K562 (cell line): Measurements from ENCODE around the gene ADAT2. TPM values are rescaled to one million over a fixed set of nuclear protein-coding genes. Genes with fewer than 3 reads are reported as not detected.

Source experiments
- ATAC-seq: fragments of 200-7000 bp; cut with Tn5 transposase; 3 replicates; pipeline ENCODE4 v1.9.1; 2020; ENCODE audit warnings: moderate library complexity
- BruUV-seq: library from RNA; stranded (reverse); fragments of 400-500 nt; replicated peaks from 2 replicates; lab custom pipeline; 2021; lab: Mats Ljungman, UMichigan
- CTCF ChIA-PET: fragments of 300-600 bp; formaldehyde crosslinking; extraction: SDS; loops from one replicate; lab custom pipeline; 2021; ENCODE audit warnings: low intra/inter-chr PET ratio; lab: Yijun Ruan, JAX
- POLR2A ChIA-PET: fragments of 300-600, 350-650 bp; sonication (Branson Sonifier 250); formaldehyde crosslinking; extraction: SDS; loops from one replicate; lab custom pipeline; 2021; ENCODE audit warnings: antibody characterized with exemption, inconsistent platforms; lab: Yijun Ruan, JAX
- DNase-seq, 4 experiments: peaks; one replicate each; pipeline versions ENCODE4 v3.0.0 to v3.0.0-alpha.2; 2011 to 2018; ENCODE audit warnings: low spot score in 3 of 4, mixed read lengths in 3 of 4; ENCODE audit errors: extremely low read depth in 1 of 4
- FAIRE-seq: peaks from 2 replicates; lab custom pipeline; 2011; peaks lifted over from hg19 to GRCh38; lab: Jason Lieb, UNC
- H2AFZ ChIP-seq: 2 replicates; pipeline ENCODE4 v1.6.0; 2011; ENCODE audit warnings: low read depth, low read length, control low read depth, inconsistent platforms
- H3K27ac ChIP-seq: fragments of 200-600 bp; 3 replicates; pipeline ENCODE4 v1.8.0; 2011; ENCODE audit warnings: low read depth, mild to moderate bottlenecking, control low read depth, inconsistent platforms, low read length, moderate library complexity, mixed read lengths; ENCODE audit errors: extremely low read depth
- H3K27me3 ChIP-seq, 2 experiments: fragments of 300-600 bp in 1 of 2; 2 replicates in 1 of 2; 3 replicates in 1 of 2; pipeline versions ENCODE4 v1.6.0 to v1.8.0; 2011; ENCODE audit warnings: inconsistent platforms in 2 of 2, low read length in 2 of 2, mild to moderate bottlenecking in 1 of 2, mixed read lengths in 1 of 2, moderate library complexity in 1 of 2; ENCODE audit not compliant: control insufficient read depth in 2 of 2, insufficient read depth in 2 of 2
- H3K36me3 ChIP-seq: fragments of 300-600 bp; 3 replicates; pipeline ENCODE4 v1.8.0; 2011; ENCODE audit warnings: mild to moderate bottlenecking, low read length, inconsistent platforms; ENCODE audit not compliant: control insufficient read depth, insufficient read depth
- H3K4me1 ChIP-seq, 2 experiments: fragments of 200-600 bp in 1 of 2; replicated peaks in 1 of 2; 2 replicates in 1 of 2; 3 replicates in 1 of 2; pipeline versions ENCODE4 v1.5.1 to v1.8.0; 2011; ENCODE audit warnings: inconsistent platforms in 2 of 2, low read length in 2 of 2, mild to moderate bottlenecking in 1 of 2, mixed read lengths in 1 of 2, moderate library complexity in 1 of 2; ENCODE audit not compliant: control insufficient read depth in 2 of 2, insufficient read depth in 2 of 2
- H3K4me2 ChIP-seq: 2 replicates; pipeline ENCODE4 v1.6.1; 2011; ENCODE audit warnings: low read length, control low read depth, inconsistent platforms, mixed read lengths; ENCODE audit not compliant: insufficient read depth
- H3K4me3 ChIP-seq: fragments of 200-600 bp; sonication (generic), shearing (Covaris generic); 2 replicates; pipeline ENCODE4 v1.5.1; 2016; ENCODE audit warnings: control low read depth, inconsistent platforms
- H3K79me2 ChIP-seq: fragments of 200-600 bp; 3 replicates; pipeline ENCODE4 v1.8.0; 2011; ENCODE audit warnings: low read length, inconsistent platforms; ENCODE audit not compliant: control insufficient read depth, insufficient read depth
- H3K9ac ChIP-seq, 2 experiments: 2 replicates each; pipeline versions ENCODE4 v1.6.0 to v1.6.1; 2011; ENCODE audit warnings: low read depth in 2 of 2, low read length in 2 of 2, control low read depth in 1 of 2, inconsistent platforms in 1 of 2, mild to moderate bottlenecking in 1 of 2, mixed read lengths in 1 of 2; ENCODE audit not compliant: insufficient read depth in 1 of 2
- H3K9me1 ChIP-seq: one replicate; pipeline ENCODE4 v1.6.0; 2011; ENCODE audit warnings: inconsistent platforms, mild to moderate bottlenecking, low read length, moderate library complexity; ENCODE audit not compliant: control insufficient read depth, insufficient read depth
- H3K9me3 ChIP-seq: replicated peaks from 2 replicates; pipeline ENCODE4 v1.5.1; 2011; ENCODE audit warnings: low read depth, low read length, inconsistent platforms; ENCODE audit not compliant: control insufficient read depth, insufficient read depth
- H4K20me1 ChIP-seq: replicated peaks from 2 replicates; pipeline ENCODE4 v1.6.1; 2011; ENCODE audit warnings: low read length, inconsistent platforms, mixed read lengths; ENCODE audit not compliant: control insufficient read depth, insufficient read depth
- BRF1 ChIP-seq: IDR thresholded peaks from 3 replicates; pipeline ENCODE4 v1.6.1; 2011; ENCODE audit warnings: borderline replicate concordance, mild to moderate bottlenecking; ENCODE audit not compliant: insufficient read length; ENCODE audit errors: extremely low read depth
- POLR3G ChIP-seq: IDR thresholded peaks from 2 replicates; pipeline ENCODE4 v1.6.1; 2011; ENCODE audit not compliant: insufficient read length, insufficient replicate concordance; ENCODE audit errors: extremely low read depth
- RBM25 ChIP-seq: fragments of 200-400 bp; formaldehyde crosslinking; IDR thresholded peaks from 2 replicates; pipeline ENCODE4 v1.6.1; 2018; ENCODE audit warnings: low read length, low read depth, moderate library complexity; ENCODE audit not compliant: severe bottlenecking
- RCOR1 ChIP-seq, 2 experiments: IDR thresholded peaks; 2 replicates each; pipeline ENCODE4 v1.6.1; 2012; ENCODE audit warnings: low read depth in 2 of 2, low read length in 2 of 2, borderline replicate concordance in 1 of 2, improper control_type of control experiment in 1 of 2
- SPI1 ChIP-seq: IDR thresholded peaks from 2 replicates; pipeline ENCODE4 v1.6.1; 2011; ENCODE audit warnings: low read depth, low read length, control low read depth, borderline replicate concordance
- ZNF121 ChIP-seq: sonication (generic); formaldehyde crosslinking; conservative IDR thresholded peaks from 2 replicates; pipeline ENCODE4 v1.8.0; 2022; ENCODE audit warnings: missing genetic modification reagents
- WGBS: fragments of 100-300 bp; shearing (Covaris generic); methylation state at CpG from one replicate; pipeline ENCODE4 v1.1.6; 2016; ENCODE audit warnings: low coverage, mixed read lengths; ENCODE audit not compliant: insufficient coverage; ENCODE audit errors: missing lambda C conversion rate; 5-methylcytosine and 5-hydroxymethylcytosine counted together
- in situ Hi-C: fragments of 300-500 bp; cut with MboI; formaldehyde crosslinking; loops from 4 replicates; pipeline ENCODE4 v1.15.0; 2018; ENCODE audit warnings: inconsistent platforms, mixed read lengths
- intact Hi-C: fragments of 100-400 bp; cut with micrococcal nuclease; formaldehyde crosslinking; loops from 2 replicates; pipeline ENCODE4 v1.14.2; 2022
- polyA plus RNA-seq, 8 experiments: library from polyadenylated mRNA; depleted of rRNA in 4 of 8; stranded (reverse) in 5 of 8; unstranded in 3 of 8; fragments of >200 nt; fragmentation: Nextera tagmentation in 2 of 8; fragmentation: Illumina TruSeq in 1 of 8; extraction: Ambion mirVana in 2 of 8; extraction: Trizol in 1 of 8; gene quantifications; 2 replicates each; pipeline versions ENCODE4 v1.2.1 to v1.2.3, GENCODE V29; 2011 to 2014; ENCODE audit warnings: inconsistent platforms in 1 of 8, missing spikeins in 1 of 8
- total RNA-seq, 7 experiments: library from RNA; depleted of rRNA in 6 of 7; stranded (reverse); fragments of >200 nt in 6 of 7; fragmentation: Illumina TruSeq in 2 of 7; extraction: Trizol in 2 of 7; gene quantifications; 2 replicates each; pipeline versions ENCODE4 v1.2.1 to v1.2.3, GENCODE V29; 2011 to 2021; ENCODE audit warnings: low replicate concordance in 1 of 7
- TF ChIP-seq, protein P1 (sequence below): fragments of 250-450 bp; sonication (Bioruptor Pico); IDR thresholded peaks from 2 replicates; pipeline ENCODE4 v1.8.0; 2021; ENCODE audit warnings: borderline replicate concordance, mild to moderate bottlenecking, moderate library complexity; ENCODE audit not compliant: poor library complexity, severe bottlenecking

Gene ADAT2
- total and polyA plus RNA-seq, 9 of the 15 experiments (the other 6 are each of a cell fraction or from before 2014, with no cell fraction given): 13.0 to 62.5 (median 31.7) TPM

DNA sequence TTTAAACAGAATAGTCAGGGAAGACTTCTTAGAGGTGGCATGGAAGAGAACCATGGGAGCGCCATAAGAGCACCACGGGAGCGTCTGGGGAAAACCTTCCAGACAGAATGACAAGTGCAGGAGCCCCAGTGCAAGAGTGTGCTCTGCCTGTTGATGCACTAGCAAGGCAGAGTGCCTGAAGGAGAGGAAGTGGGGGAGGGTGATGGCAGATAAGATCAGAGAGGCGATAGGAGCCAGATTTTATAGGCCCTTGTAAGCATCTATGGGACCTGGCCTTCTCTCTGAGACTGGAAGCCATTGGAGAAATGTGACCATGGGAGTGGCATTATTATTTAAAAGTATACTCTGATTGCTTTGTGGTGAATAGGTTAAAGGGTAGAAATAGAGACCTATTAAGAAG is 47.9 kb upstream of the ADAT2 start:
- Histone ChIP-seq H3K4me3 (no peak overlapping the region), H3K9me3 (no peaks in the 10 kb centered on the region; the same call in 1 of the 2 replicates), H2AFZ (no peak overlapping the region), H4K20me1 (no peaks in the 10 kb centered on the region), H3K9ac (no peak overlapping the region), H3K9me1 (no peaks in the 10 kb centered on the region), H3K4me1 (no peaks in the 10 kb centered on the region), H3K27ac (no peak overlapping the region), H3K27me3 (no peaks in the 10 kb centered on the region), H3K36me3 (peaks cover 95% of the 10 kb centered on the region), H3K4me2 (no peak overlapping the region), H3K79me2 (no peaks in the 10 kb centered on the region)
- ATAC-seq (no peak), DNase-seq (no peak), FAIRE-seq (no peak)
- BruUV-seq: no TSS peak
- CTCF ChIA-PET: interaction anchor here (0.6 kb wide), 1 partner anchor 1341 kb away, joined by 4 read pairs; no protein-coding TSS in a partner anchor
- in situ Hi-C loops (no loop called here), intact Hi-C loops (no loop called here)
- no peak for TF ChIP-seq POLR3G
- TF ChIP-seq, protein P1, sequence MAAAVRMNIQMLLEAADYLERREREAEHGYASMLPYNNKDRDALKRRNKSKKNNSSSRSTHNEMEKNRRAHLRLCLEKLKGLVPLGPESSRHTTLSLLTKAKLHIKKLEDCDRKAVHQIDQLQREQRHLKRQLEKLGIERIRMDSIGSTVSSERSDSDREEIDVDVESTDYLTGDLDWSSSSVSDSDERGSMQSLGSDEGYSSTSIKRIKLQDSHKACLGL (CRISPR knock-in tag): no peak
- TF ChIP-seq SPI1: peak; percentile 57; the same call in 1 of the 2 replicates
- TF ChIP-seq RCOR1 (IDR thresholded peaks at IDR 0.05; ENCODE audit: borderline replicate concordance in 1 of 2, low read depth in 2 of 2, low read length in 2 of 2): 0 out of 4 replicates have a peak, but pooled peaks of 1 of the 2 experiments have one; percentile 40
- POLR2A ChIA-PET: interaction anchor here (0.7 to 1.9 kb wide), 2 partner anchors 9 to 13 kb away, joined by 3 to 6 read pairs; partner anchors contain the start of gene FUCA2
- WGBS: 80% methylated on average over 4 of the region's 4 CpGs

DNA sequence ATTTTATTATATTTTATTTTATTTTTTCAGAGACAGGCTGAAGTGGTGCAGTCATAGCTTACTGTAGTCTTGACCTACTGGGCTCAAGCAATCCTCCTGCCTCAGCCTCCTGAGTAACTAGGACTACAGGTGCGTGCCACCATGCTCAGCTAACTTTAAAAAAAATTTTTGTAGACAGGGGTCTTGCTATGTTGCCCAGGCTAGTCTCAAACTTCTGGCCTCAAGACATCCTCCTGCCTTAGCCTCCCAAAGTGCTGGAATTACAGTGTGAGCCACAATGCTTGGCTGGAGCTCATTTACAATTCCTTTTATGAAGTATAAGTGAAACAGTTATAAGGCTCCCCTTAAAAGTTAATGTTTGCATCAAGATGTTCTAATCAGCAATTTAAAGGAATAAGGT is 46.5 kb upstream of the ADAT2 start:
- no peaks in the 10 kb centered on the region for H3K27me3 ChIP-seq
- H2AFZ ChIP-seq: no peak overlapping the region
- TF ChIP-seq RBM25 (peak; percentile 56), ZNF121 (CRISPR knock-in tag) (peak; percentile 91), BRF1 (no peak)
- no TSS peak for BruUV-seq
- WGBS: 93% methylated on average over 1 of the region's 1 CpG
- H3K36me3 ChIP-seq: peaks cover 86% of the 10 kb centered on the region
- no peak overlapping the region for H3K4me3 ChIP-seq
- FAIRE-seq (no peak), DNase-seq (no peak), ATAC-seq (no peak)
- intact Hi-C loops: no loop called here
- H4K20me1 ChIP-seq: no peaks in the 10 kb centered on the region
- no peaks in the 10 kb centered on the region for H3K4me1 ChIP-seq
- H3K9me3 ChIP-seq: no peaks in the 10 kb centered on the region; the same call in 1 of the 2 replicates
- POLR2A ChIA-PET: interaction anchor here (1.6 to 1.9 kb wide), 2 partner anchors 9 to 15 kb away, joined by 5 to 6 read pairs; partner anchors contain the start of gene FUCA2
- in situ Hi-C loops: no loop called here
- CTCF ChIA-PET: no interaction called here
- H3K79me2 ChIP-seq: no peaks in the 10 kb centered on the region
- H3K9ac ChIP-seq: no peak overlapping the region
- no peaks in the 10 kb centered on the region for H3K9me1 ChIP-seq
- no peak overlapping the region for H3K27ac ChIP-seq
- H3K4me2 ChIP-seq: no peak overlapping the region
